OCI-LY1 (cell line): Measurements from ENCODE around the gene IKZF2.

Source experiments
- H2AFZ ChIP-seq: fragments of 200-600 bp; sonication (generic), shearing (Covaris generic); 2 replicates; pipeline ENCODE4 v1.6.0; 2014; ENCODE audit warnings: antibody characterized with exemption, mild to moderate bottlenecking, low read length
- H3F3A ChIP-seq: fragments of 200-600 bp; sonication (generic), shearing (Covaris generic); 2 replicates; pipeline ENCODE4 v1.6.0; 2014; ENCODE audit warnings: mild to moderate bottlenecking, antibody characterized with exemption, low read length, moderate library complexity; ENCODE audit not compliant: insufficient read depth
- H3K27ac ChIP-seq: fragments of 200-600 bp; sonication (generic); 2 replicates; pipeline ENCODE4 v1.5.1; 2014; ENCODE audit warnings: low read length, mixed run types, mild to moderate bottlenecking, low read depth; ENCODE audit not compliant: poor library complexity, severe bottlenecking
- H3K27me3 ChIP-seq: fragments of 200-600 bp; sonication (generic); 2 replicates; pipeline ENCODE4 v1.6.0; 2014; ENCODE audit warnings: antibody characterized with exemption, mild to moderate bottlenecking, low read length, moderate library complexity; ENCODE audit not compliant: insufficient read depth
- H3K36me3 ChIP-seq: fragments of 200-600 bp; sonication (generic); 2 replicates; pipeline ENCODE4 v1.6.1; 2014; ENCODE audit warnings: mild to moderate bottlenecking, antibody characterized with exemption, low read length, moderate library complexity, mixed read lengths; ENCODE audit not compliant: insufficient read depth
- H3K4me1 ChIP-seq: fragments of 200-600 bp; sonication (generic); 2 replicates; pipeline ENCODE4 v1.5.1; 2014; ENCODE audit warnings: mild to moderate bottlenecking, low read length, moderate library complexity; ENCODE audit not compliant: insufficient read depth, severe bottlenecking
- H3K4me2 ChIP-seq: fragments of 200-600 bp; sonication (generic), shearing (Covaris generic); 2 replicates; pipeline ENCODE4 v1.6.1; 2014; ENCODE audit warnings: low read length
- H3K4me3 ChIP-seq: fragments of 200-600 bp; sonication (generic); 2 replicates; pipeline ENCODE4 v1.5.1; 2014; ENCODE audit warnings: low read length, low read depth, mild to moderate bottlenecking, mixed read lengths; ENCODE audit not compliant: poor library complexity, severe bottlenecking
- H3K79me2 ChIP-seq: fragments of 200-600 bp; shearing (Covaris generic); 2 replicates; pipeline ENCODE4 v1.6.1; 2016; ENCODE audit warnings: mixed run types, low read length, mixed read lengths; ENCODE audit not compliant: insufficient read depth
- H3K9ac ChIP-seq: fragments of 200-600 bp; sonication (generic), shearing (Covaris generic); 2 replicates; pipeline ENCODE4 v1.6.1; 2014; ENCODE audit warnings: mild to moderate bottlenecking, low read length, mixed read lengths
- H3K9me2 ChIP-seq: fragments of 200-600 bp; sonication (generic), shearing (Covaris generic); 2 replicates; pipeline ENCODE4 v1.6.1; 2014; ENCODE audit warnings: low read depth, mild to moderate bottlenecking, low read length, mixed read lengths
- H3K9me3 ChIP-seq: fragments of 200-600 bp; shearing (Covaris generic); 2 replicates; pipeline ENCODE4 v1.6.1; 2014; ENCODE audit warnings: low read length, mixed read lengths
- H4K20me1 ChIP-seq: fragments of 200-600 bp; sonication (generic), shearing (Covaris generic); 2 replicates; pipeline ENCODE4 v1.6.0; 2016; ENCODE audit warnings: mild to moderate bottlenecking, low read length; ENCODE audit not compliant: insufficient read depth
- CTCF ChIP-seq: fragments of 200-600 bp; sonication (generic), shearing (Covaris generic); IDR thresholded peaks from 2 replicates; pipeline ENCODE4 v1.5.1; 2017; ENCODE audit warnings: mild to moderate bottlenecking, antibody characterized with exemption, low read length, moderate library complexity, mixed read lengths
- EZH2 ChIP-seq: fragments of 200-600 bp; sonication (generic), shearing (Covaris generic); IDR thresholded peaks from 2 replicates; pipeline ENCODE4 v1.8.0; 2017; ENCODE audit warnings: borderline replicate concordance, mixed run types, mild to moderate bottlenecking, antibody characterized with exemption, low read length, moderate library complexity, mixed read lengths

IKZF2 gene

GRCh38 chr2:213079756-213080155 is 71.7 kb downstream of the IKZF2 start:
- Histone ChIP-seq H2AFZ (no peak overlapping the region), H3K27me3 (no peaks in the 10 kb centered on the region), H4K20me1 (no peaks in the 10 kb centered on the region), H3K79me2 (peaks cover 98% of the 10 kb centered on the region), H3K4me2 (no peak overlapping the region), H3K36me3 (peaks cover 84% of the 10 kb centered on the region), H3K4me3 (no peak overlapping the region), H3K4me1 (no peaks in the 10 kb centered on the region), H3K9me2 (no peaks in the 10 kb centered on the region), H3K9ac (no peak overlapping the region), H3K27ac (no peak overlapping the region), H3K9me3 (no peaks in the 10 kb centered on the region), H3F3A (peaks cover 5% of the 10 kb centered on the region; the same call in 1 of the 2 replicates)
- no peak for TF ChIP-seq EZH2
- no peak for TF ChIP-seq CTCF

GRCh38 chr2:213078686-213079085 is 72.7 kb downstream of the IKZF2 start:
- Histone ChIP-seq H3F3A (0 out of 2 replicates have a peak, but pooled peaks cover 5% of the 10 kb centered on the region), H3K27ac (no peak overlapping the region), H3K79me2 (peaks cover 98% of the 10 kb centered on the region), H3K4me3 (no peak overlapping the region), H4K20me1 (no peaks in the 10 kb centered on the region), H3K27me3 (no peaks in the 10 kb centered on the region), H3K9ac (no peak overlapping the region), H3K9me2 (no peaks in the 10 kb centered on the region), H3K9me3 (no peaks in the 10 kb centered on the region), H3K4me1 (peaks cover 10% of the 10 kb centered on the region), H2AFZ (no peak overlapping the region), H3K4me2 (no peak overlapping the region), H3K36me3 (peaks cover 75% of the 10 kb centered on the region)
- TF ChIP-seq EZH2 (no peak), CTCF (no peak)

GRCh38 chr2:213069531-213069930 is 81.9 kb downstream of the IKZF2 start:
- no peak for TF ChIP-seq EZH2
- TF ChIP-seq CTCF: no peak
- H3K9me2 ChIP-seq: no peaks in the 10 kb centered on the region
- H3K27me3 ChIP-seq: no peaks in the 10 kb centered on the region
- H3K9ac ChIP-seq: no peak overlapping the region
- H4K20me1 ChIP-seq: peaks cover 5% of the 10 kb centered on the region; the same call in 1 of the 2 replicates
- no peaks in the 10 kb centered on the region for H3K9me3 ChIP-seq
- H3F3A ChIP-seq: no peaks in the 10 kb centered on the region
- peak overlapping the region; percentile 5 for H3K27ac ChIP-seq
- no peak overlapping the region for H3K4me3 ChIP-seq
- H2AFZ ChIP-seq: no peak overlapping the region
- H3K79me2 ChIP-seq: peaks cover 100% of the 10 kb centered on the region
- H3K4me2 ChIP-seq: no peak overlapping the region
- H3K4me1 ChIP-seq: peaks cover 99% of the 10 kb centered on the region
- H3K36me3 ChIP-seq: peaks cover 52% of the 10 kb centered on the region; the same call in 1 of the 2 replicates
